T follicular helper cell (primary cell): Measurements from ENCODE around the gene FLNC.

Source experiments
- DNase-seq: peaks from one replicate; pipeline ENCODE4 v3.0.0-alpha.2; 2020; ENCODE audit warnings: low read depth
- total RNA-seq, 2 experiments: gene quantifications; one replicate each; lab custom pipeline; 2026; lab: John Stamatoyannopoulos, UW

Gene FLNC
- 0.24 to 0.39 reads per million in 2 experiments for total RNA-seq

- DNase-seq = no peak
These were observed at the start of gene FLNC for GRCh38 chr7:128830231-128831177. TSS of gene FLNC (plus strand) at chr7:128830406. CDS start at chr7:128830638, 232 bp downstream.

GRCh38 chr7:128781126-128781525, 49.1 kb upstream of the FLNC start:
- no peak for DNase-seq

- no peak for DNase-seq
These were observed 48.4 kb upstream of the FLNC start for GRCh38 chr7:128781851-128782250.

- no peak for DNase-seq
These were observed 46.9 kb upstream of the FLNC start for GRCh38 chr7:128783143-128783861.

- no peak for DNase-seq
These were observed 44.5 kb upstream of the FLNC start for GRCh38 chr7:128785738-128786137.

GRCh38 chr7:128788446-128789412, 41.5 kb upstream of the FLNC start:
- no peak for DNase-seq

GRCh38 chr7:128790315-128791041, 39.7 kb upstream of the FLNC start:
- no peak for DNase-seq

GRCh38 chr7:128791121-128791971, 38.9 kb upstream of the FLNC start, which contains the start of gene CCDC136:
TSS of gene CCDC136 (plus strand) at chr7:128791968. CDS start at chr7:128792412, 444 bp downstream.
- peak; percentile 74 for DNase-seq

- DNase-seq = no peak
These were observed 38.3 kb upstream of the FLNC start for GRCh38 chr7:128791972-128792327.

GRCh38 chr7:128792471-128793180, 37.6 kb upstream of the FLNC start:
- no peak for DNase-seq

GRCh38 chr7:128793181-128793547, 37.0 kb upstream of the FLNC start:
- DNase-seq = no peak

- DNase-seq = no peak
These were observed 36.2 kb upstream of the FLNC start for GRCh38 chr7:128794020-128794419.

GRCh38 chr7:128794436-128794835, 35.8 kb upstream of the FLNC start:
- no peak for DNase-seq

GRCh38 chr7:128795129-128795528, 35.1 kb upstream of the FLNC start:
- DNase-seq = no peak

- DNase-seq = no peak
These were observed 33.9 kb upstream of the FLNC start for GRCh38 chr7:128796327-128796726.

GRCh38 chr7:128799451-128799850, 30.8 kb upstream of the FLNC start:
- DNase-seq = no peak

- DNase-seq = no peak
These were observed 29.6 kb upstream of the FLNC start for GRCh38 chr7:128800567-128800966.

- no peak for DNase-seq
These were observed 29.2 kb upstream of the FLNC start for GRCh38 chr7:128801003-128801402.

- DNase-seq = no peak
These were observed 28.4 kb upstream of the FLNC start for GRCh38 chr7:128801667-128802418.
